ENCODE measurements around the gene MYH1. TPM values are rescaled to one million over a fixed set of nuclear protein-coding genes. Genes with fewer than 3 reads are reported as not detected.
"Not testable (repeated sequence)": the region's sequence is repeated elsewhere in the genome, so short reads cannot be mapped to it uniquely, and the experiment has no call there.

Gene MYH1
- total RNA-seq (2014; rRNA removed; shearing (Covaris generic)): not detected in 2 replicates

DNA sequence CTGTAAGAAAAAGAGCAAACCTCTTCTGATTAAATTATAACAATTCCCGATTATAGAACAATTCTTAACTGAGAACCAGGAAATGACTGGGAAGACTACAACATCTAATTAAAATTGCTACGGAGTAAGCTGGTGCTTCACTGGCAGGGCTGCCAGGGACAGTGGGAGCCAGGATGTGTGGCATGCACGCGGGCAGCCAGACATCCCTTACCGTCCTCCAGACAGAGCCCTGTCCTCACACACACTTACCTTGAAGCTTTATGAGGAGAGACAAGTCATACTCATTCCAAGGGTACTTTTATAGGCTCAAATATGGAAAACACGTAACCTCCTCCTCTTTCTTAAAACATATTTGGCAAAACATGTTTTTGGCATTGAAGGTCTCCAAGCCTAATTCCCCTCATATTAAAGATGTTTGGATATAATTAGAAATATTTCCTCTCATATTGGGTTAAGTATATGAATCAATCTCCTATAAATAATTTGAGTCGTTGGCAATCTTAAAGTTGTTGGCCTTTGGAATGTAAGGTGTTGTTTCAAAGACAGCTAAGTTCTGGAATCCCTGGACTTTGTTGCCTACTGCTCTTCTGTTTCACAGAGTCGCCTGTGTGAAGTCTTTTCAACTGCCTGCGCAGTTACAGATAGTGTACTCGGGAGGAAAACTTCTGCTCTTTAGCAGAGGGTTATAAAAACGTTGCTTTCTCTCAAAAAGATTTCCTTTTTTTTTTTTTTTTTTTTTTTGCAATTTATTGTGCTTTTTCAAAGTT is at the start of gene MYH1:
TSS of gene MYH1 (minus strand) at position 272 of the 767 bp plus-strand sequence. CDS start 1,900 bp downstream, outside the sequence.
- Histone ChIP-seq H3K4me3 (ENCODE audit: insufficient read depth, low read depth, low read length) (no peak within 1 kb of the TSS), H3K27me3 (ENCODE audit: control insufficient read depth, insufficient read depth, low read length) (no peaks in the 10 kb centered on the region), H3K36me3 (replicated peaks; ENCODE audit: control insufficient read depth, insufficient read depth, low read length) (no peaks in the 10 kb centered on the region)
- no peak for DNase-seq

DNA sequence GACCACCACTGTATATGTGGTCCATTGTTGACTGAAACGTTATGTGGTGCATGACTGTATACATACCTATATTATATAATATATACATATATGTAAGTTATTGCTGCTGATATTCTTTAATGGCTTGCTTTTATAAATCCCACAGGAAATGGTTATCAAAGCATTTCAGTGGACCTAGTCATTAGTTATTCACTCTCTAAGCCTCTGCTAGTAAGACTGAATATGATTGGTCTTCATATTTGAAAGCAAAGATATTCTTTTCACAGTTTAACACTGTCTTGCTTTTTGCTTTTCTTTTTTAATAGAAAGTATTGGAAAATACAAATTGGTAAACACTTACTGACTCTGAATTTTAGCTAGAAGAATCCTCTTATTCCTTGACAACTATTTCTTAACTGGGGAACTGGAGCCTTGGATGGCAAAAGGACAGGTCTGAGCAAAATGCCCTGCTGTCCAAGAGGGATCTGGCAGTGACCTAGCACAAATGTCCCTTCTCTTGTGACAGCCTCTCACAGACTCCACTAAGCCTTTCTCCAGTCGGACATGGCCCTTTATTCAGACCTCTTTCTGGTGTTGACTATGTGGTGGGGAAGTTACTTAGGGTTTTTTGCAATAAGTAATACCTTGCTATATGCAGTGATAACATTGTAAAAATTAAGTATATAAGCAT is 45.8 kb upstream of the MYH1 start:
- Histone ChIP-seq H3K36me3 (replicated peaks; ENCODE audit: control insufficient read depth, insufficient read depth, low read length) (no peaks in the 10 kb centered on the region), H3K4me3 (ENCODE audit: insufficient read depth, low read depth, low read length) (no peak overlapping the region), H3K27me3 (ENCODE audit: control insufficient read depth, insufficient read depth, low read length) (no peaks in the 10 kb centered on the region)

DNA sequence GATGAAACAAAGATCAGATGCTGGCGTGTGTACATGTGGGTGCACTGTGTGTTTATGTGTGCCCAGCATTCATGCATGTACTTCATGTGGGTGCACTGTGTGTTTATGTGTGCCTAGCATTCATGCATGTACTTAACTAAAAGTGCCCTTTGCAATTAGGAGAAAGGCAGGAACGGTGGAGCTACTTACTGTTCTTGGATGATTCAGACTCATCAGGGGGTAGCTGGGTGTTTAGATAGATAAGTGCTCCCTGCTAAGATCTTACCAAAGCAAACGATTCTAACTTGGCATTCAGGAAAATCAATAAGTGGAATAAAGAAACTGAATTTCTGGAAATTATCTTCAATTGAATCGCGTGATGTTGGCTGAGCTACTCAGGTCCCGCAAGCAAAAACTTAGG is 39.7 kb upstream of the MYH1 start:
- no peaks in the 10 kb centered on the region for H3K36me3 ChIP-seq (replicated peaks; ENCODE audit: control insufficient read depth, insufficient read depth, low read length)
- no peaks in the 10 kb centered on the region for H3K27me3 ChIP-seq (ENCODE audit: control insufficient read depth, insufficient read depth, low read length)
- DNase-seq: no peak
- H3K4me3 ChIP-seq (ENCODE audit: insufficient read depth, low read depth, low read length): no peak overlapping the region

More for the DNA sequence above, 45.8 kb upstream of the MYH1 start:
- no peak for DNase-seq

DNA sequence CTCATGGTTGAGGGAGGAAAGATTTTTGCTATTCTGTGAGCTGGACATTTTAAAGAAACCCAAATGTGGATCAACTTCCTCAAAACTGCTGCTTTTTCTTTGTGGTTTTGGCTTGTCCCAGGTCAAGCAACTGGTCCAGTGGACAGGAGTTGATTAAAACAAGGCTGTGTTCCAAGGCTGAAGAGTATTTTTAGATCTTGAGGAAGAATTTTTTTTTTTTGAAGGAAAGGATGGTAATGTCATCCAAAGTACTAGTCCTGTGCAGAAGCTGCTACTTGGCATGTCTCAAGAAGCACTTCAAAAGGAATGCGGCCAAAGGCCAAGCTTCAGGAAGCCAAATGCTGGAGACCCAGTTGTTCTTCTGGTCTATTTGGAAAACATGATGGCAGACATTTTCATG is 39.1 kb upstream of the MYH1 start:
- no peaks in the 10 kb centered on the region for H3K27me3 ChIP-seq (ENCODE audit: control insufficient read depth, insufficient read depth, low read length)
- no peak for DNase-seq
- H3K4me3 ChIP-seq (ENCODE audit: insufficient read depth, low read depth, low read length): no peak overlapping the region
- no peaks in the 10 kb centered on the region for H3K36me3 ChIP-seq (replicated peaks; ENCODE audit: control insufficient read depth, insufficient read depth, low read length)

DNA sequence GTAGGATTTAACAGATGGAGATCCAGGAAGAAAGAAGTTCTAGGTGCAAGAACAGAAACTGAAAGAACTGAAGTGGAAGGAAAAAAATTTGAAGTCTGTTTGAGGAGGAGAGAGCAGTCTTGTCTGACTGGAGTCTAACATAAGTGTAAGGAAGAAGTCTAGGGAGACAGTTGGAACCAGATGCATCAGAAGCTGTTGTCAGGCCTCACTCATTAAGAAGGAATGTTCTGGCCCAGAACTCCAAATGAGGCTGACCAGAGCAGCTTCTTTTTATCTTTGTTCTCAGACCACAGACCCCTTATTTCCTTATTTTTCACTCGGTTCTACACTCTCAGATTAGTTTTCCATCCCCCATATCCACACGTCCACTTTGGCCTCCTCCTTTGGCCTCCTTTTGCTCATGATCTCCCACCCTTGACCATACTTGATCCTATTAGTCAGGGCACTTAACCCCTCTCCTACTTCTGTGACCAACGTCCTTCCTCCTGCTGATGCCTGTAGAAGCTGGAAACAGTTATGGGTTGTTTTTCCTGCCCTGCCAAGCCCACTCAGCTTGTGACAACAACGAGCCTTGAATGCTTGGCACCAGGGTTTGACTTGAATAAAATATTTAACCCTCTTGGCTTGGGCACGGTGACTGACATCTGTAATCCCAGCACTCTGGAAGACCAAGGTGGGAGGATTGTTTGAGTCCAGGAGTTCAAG is 38.1 kb upstream of the MYH1 start:
- H3K4me3 ChIP-seq (ENCODE audit: insufficient read depth, low read depth, low read length): no peak overlapping the region
- no peaks in the 10 kb centered on the region for H3K36me3 ChIP-seq (replicated peaks; ENCODE audit: control insufficient read depth, insufficient read depth, low read length)
- no peaks in the 10 kb centered on the region for H3K27me3 ChIP-seq (ENCODE audit: control insufficient read depth, insufficient read depth, low read length)
- no peak for DNase-seq

DNA sequence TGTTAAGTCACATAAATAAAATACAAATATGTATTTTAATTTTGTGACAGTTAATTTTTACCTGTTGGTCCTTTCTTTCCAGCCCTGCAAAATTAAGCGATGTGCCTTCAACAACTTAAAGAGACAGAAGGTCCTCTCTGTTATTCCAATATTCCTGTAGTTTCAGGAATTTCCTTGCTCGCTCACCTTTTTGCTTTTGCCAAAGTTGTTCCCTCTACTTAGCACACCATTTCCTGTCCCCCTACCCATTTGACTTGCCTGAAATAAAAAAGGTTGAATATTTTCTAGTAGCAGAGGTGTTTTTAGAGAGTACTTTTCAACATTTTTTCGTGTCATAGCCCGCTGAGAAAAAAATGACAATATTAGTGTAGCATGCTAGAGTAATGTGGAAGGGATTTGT is 31.7 kb upstream of the MYH1 start:
- Histone ChIP-seq H3K27me3 (ENCODE audit: control insufficient read depth, insufficient read depth, low read length) (no peaks in the 10 kb centered on the region), H3K4me3 (ENCODE audit: insufficient read depth, low read depth, low read length) (no peak overlapping the region), H3K36me3 (replicated peaks; ENCODE audit: control insufficient read depth, insufficient read depth, low read length) (no peaks in the 10 kb centered on the region)
- DNase-seq: no peak

DNA sequence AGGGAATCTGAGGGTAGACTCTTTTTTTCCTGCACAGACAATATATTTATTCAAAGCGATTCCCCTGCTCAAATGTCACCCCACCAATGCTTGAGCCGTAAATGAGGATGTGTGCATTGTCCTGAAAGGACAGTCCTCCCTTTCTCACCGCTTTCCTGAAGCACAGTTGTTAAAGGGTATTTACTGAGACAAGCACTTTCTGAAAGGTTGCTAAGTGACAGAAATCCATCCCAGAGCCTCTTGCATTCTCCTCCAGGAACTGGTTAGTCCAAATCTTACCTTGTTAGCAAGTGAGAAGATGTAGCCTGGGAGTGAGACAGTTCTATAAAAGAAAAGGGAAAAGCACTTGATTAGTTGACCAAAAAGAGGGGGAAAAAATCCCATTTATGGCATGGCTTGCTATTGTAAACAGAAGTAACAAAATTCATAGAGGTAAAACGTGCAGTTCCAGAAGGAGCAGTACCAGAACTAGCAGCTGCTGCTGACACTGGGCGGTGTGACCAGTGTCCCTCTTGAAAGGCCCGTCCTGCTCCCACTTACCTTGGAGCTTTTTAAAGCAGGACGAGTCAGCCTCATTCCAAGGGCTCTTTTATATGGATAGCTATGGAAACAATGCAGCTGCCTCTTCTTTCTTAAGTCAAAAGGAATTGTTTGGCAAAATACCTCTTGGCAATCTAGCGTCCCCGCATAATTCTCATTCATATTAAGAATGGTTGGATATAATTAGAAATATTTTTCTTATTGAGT is 30.9 kb upstream of the MYH1 start, which contains the start of gene MYH2:
TSS of gene MYH2 (minus strand) at position 563 of the 747 bp plus-strand sequence. CDS start 1,738 bp downstream, outside the sequence.
- DNase-seq: peak; percentile 19
- Histone ChIP-seq H3K36me3 (replicated peaks; ENCODE audit: control insufficient read depth, insufficient read depth, low read length) (no peaks in the 10 kb centered on the region), H3K4me3 (ENCODE audit: insufficient read depth, low read depth, low read length) (no peak within 1 kb of the TSS), H3K27me3 (ENCODE audit: control insufficient read depth, insufficient read depth, low read length) (no peaks in the 10 kb centered on the region)

DNA sequence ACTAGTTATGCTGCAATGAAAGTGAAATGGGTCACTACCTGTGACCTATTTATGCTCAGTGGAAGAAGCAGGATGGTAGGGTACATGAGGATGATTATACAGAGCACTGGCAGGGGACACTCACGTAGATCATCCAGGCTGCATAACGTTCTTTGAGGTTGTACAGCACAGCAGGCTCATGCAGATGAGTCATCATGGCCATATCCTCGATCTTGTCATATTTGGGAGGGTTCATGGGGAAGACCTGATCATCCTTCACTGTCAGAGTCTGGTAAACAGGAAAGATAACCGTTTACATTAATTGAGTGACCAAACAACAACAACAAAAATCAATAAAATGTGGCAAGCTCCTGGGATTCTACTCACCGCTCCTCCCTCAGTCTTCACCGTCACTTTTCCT is 29.0 kb upstream of the MYH1 start:
- DNase-seq: no peak
- H3K4me3 ChIP-seq (ENCODE audit: insufficient read depth, low read depth, low read length): no peak overlapping the region

DNA sequence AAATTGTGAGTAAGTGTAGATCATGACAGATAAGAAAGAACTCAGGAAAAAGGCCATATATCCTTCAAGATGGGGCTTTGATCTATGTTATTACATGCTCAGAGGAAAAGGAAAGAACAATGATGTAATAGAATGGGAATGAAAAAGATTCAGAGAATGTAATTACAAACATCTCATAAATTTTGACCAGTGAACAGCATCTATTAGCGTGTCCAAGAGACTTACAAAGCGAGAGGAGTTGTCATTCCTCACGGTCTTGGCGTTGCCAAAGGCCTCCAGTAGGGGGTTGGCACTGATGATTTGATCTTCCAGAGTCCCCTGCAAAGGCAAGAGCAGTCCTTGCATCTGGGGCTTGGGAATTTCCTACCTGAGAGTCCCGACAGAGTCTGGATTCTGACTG is 25.1 kb upstream of the MYH1 start:
- not testable (repeated sequence) for DNase-seq; H3K36me3 ChIP-seq (replicated peaks; ENCODE audit: control insufficient read depth, insufficient read depth, low read length)

More for the DNA sequence above, 29.0 kb upstream of the MYH1 start:
- Histone ChIP-seq H3K27me3 (ENCODE audit: control insufficient read depth, insufficient read depth, low read length) (no peaks in the 10 kb centered on the region), H3K36me3 (replicated peaks; ENCODE audit: control insufficient read depth, insufficient read depth, low read length) (no peaks in the 10 kb centered on the region)

DNA sequence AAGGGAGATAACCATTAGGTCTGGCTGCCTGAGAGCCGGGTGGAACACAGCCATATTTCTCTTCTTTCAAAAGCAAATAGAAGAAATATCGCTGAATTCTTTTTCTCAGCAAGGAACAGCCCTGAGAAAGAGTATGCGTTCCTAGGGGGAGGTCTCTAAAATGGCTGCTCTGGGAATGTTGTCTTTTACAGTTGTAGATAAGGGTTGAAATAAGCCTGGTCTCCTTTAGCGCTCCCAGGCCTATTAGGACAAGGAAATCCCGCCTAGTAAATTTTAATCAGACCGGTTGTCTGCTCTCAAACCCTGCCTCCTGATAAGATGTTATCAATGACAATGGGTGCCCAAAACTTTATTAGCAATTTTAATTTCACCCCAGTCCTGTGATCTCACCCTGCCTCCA is 22.8 kb upstream of the MYH1 start:
- not testable (repeated sequence) for DNase-seq; H3K36me3 ChIP-seq (replicated peaks; ENCODE audit: control insufficient read depth, insufficient read depth, low read length); H3K4me3 ChIP-seq (ENCODE audit: insufficient read depth, low read depth, low read length); H3K27me3 ChIP-seq (ENCODE audit: control insufficient read depth, insufficient read depth, low read length)

More for the DNA sequence above, 25.1 kb upstream of the MYH1 start:
- not testable (repeated sequence) for H3K4me3 ChIP-seq (ENCODE audit: insufficient read depth, low read depth, low read length); H3K27me3 ChIP-seq (ENCODE audit: control insufficient read depth, insufficient read depth, low read length)

DNA sequence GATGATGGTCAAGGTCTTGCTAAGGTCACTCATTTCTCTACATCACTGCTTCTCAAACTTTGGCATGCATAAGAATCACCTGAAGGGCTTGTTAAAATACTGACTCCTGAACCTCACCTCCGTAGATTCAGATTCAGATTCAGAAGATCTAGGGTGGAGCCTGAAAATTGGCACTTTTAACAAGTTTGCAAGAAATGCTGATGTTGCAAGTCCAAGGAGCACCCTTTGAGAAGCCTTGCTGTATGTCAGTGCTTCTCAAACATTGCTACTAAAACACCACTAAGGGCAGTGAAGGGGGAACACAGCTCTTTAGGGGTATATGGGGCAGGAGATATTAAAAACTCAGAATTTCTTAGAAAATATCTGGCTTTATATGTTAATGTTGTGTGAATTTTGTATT is 13.7 kb upstream of the MYH1 start:
- Histone ChIP-seq H3K4me3 (ENCODE audit: insufficient read depth, low read depth, low read length) (no peak overlapping the region), H3K36me3 (replicated peaks; ENCODE audit: control insufficient read depth, insufficient read depth, low read length) (no peaks in the 10 kb centered on the region), H3K27me3 (ENCODE audit: control insufficient read depth, insufficient read depth, low read length) (no peaks in the 10 kb centered on the region)
- no peak for DNase-seq

DNA sequence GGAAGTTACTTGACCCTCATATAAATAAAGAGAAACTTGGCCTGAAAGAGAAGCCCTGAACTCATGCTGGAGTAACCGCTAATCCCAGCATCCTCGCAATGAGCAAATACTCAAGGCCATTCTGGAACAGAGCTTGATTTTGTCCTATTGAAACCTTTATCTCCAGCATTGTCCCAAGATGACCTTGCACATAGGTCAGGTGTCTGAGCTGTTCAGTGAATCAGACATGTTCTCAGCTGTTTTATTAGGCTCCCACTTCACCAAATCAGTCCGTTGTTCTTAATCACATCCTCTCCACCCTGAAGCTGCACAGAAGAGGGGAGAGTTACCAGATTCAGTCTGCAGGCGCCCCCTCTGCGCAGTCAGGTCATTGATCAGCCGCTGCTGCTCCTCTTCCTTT is 9.1 kb upstream of the MYH1 start:
- Histone ChIP-seq H3K36me3 (replicated peaks; ENCODE audit: control insufficient read depth, insufficient read depth, low read length) (no peaks in the 10 kb centered on the region), H3K27me3 (ENCODE audit: control insufficient read depth, insufficient read depth, low read length) (no peaks in the 10 kb centered on the region), H3K4me3 (ENCODE audit: insufficient read depth, low read depth, low read length) (no peak overlapping the region)
- DNase-seq: no peak

DNA sequence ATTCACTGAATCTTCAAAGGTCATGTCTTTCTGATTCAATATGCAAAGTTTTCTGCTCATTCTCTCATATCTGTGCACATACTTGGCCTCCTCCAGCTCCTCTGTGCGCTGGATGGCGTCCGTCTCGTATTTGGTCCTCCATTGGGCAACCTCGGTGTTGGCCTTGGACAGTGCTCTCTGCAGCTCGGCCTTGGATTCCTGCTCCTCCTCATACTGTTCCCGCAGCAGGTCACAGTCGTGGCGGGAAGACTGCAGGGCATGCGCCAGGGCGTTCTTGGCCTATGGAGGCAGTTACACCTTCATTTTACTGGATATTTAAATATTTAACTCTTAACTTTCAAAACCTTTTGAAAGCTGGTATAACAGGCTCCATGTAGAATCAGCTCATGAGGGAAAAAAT is 8.2 kb upstream of the MYH1 start:
- DNase-seq: no peak
- no peaks in the 10 kb centered on the region for H3K36me3 ChIP-seq (replicated peaks; ENCODE audit: control insufficient read depth, insufficient read depth, low read length)
- no peaks in the 10 kb centered on the region for H3K27me3 ChIP-seq (ENCODE audit: control insufficient read depth, insufficient read depth, low read length)
- H3K4me3 ChIP-seq (ENCODE audit: insufficient read depth, low read depth, low read length): no peak overlapping the region

DNA sequence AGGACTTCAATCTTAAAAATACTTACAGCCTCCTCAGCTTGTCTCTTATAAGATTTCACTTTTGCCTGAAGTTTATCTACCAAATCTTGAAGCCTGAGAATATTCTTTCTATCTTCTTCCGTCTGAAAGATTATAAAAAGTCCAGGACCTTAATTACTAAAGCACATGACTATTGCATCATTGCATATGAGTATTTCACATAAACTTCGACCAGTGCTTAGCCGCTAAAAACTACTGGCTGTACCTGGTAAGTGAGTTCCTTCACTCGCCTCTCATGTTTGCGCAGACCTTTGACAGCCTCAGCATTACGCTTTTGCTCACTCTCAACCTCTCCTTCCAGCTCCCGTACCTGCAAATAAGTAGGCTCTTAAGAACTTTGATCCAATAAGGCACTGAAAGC is 4.7 kb upstream of the MYH1 start:
- Histone ChIP-seq H3K4me3 (ENCODE audit: insufficient read depth, low read depth, low read length) (no peak overlapping the region), H3K36me3 (replicated peaks; ENCODE audit: control insufficient read depth, insufficient read depth, low read length) (no peaks in the 10 kb centered on the region), H3K27me3 (ENCODE audit: control insufficient read depth, insufficient read depth, low read length) (no peaks in the 10 kb centered on the region)
- DNase-seq: no peak

Measured in H7 (cell line).